IPS DF 4.7 (cell line): ENCODE data around the gene PCBP1.
"Not testable (repeated sequence)": the region's sequence is repeated elsewhere in the genome, so short reads cannot be mapped to it uniquely, and the experiment has no call there.

Source experiments
- DNase-seq: peaks from one replicate; pipeline ENCODE4 v3.0.0-alpha.2; 2013; ENCODE audit warnings: low spot score; ENCODE audit errors: extremely low read depth

Gene PCBP1

GRCh38 chr2:70086838-70087701, at the start of gene PCBP1:
Gene PCBP1, plus strand, starts transcription at chr2:70087477. Its CDS starts 267 bp downstream, at chr2:70087744.
- no peak for DNase-seq

- no peak for DNase-seq
Measured at GRCh38 chr2:70039366-70039765, 47.9 kb upstream of the PCBP1 start.

GRCh38 chr2:70041663-70042062, 45.6 kb upstream of the PCBP1 start:
- no peak for DNase-seq

GRCh38 chr2:70042246-70042645, 45.0 kb upstream of the PCBP1 start:
- no peak for DNase-seq

GRCh38 chr2:70043252-70043875, 43.9 kb upstream of the PCBP1 start:
- no peak for DNase-seq

- no peak for DNase-seq
Measured at GRCh38 chr2:70044290-70045040, 42.8 kb upstream of the PCBP1 start.

- DNase-seq = no peak
Measured at GRCh38 chr2:70045405-70045804, 41.9 kb upstream of the PCBP1 start.

- DNase-seq = no peak
Measured at GRCh38 chr2:70045932-70046331, 41.3 kb upstream of the PCBP1 start.

- DNase-seq = no peak
Measured at GRCh38 chr2:70046534-70046933, 40.7 kb upstream of the PCBP1 start.

GRCh38 chr2:70047451-70047850, 39.8 kb upstream of the PCBP1 start:
- no peak for DNase-seq

- no peak for DNase-seq
Measured at GRCh38 chr2:70049255-70049654, 38.0 kb upstream of the PCBP1 start.

GRCh38 chr2:70050631-70051425, 36.4 kb upstream of the PCBP1 start:
- DNase-seq = no peak

GRCh38 chr2:70055259-70055658, 32.0 kb upstream of the PCBP1 start:
- DNase-seq = not testable (repeated sequence)

- DNase-seq = no peak
Measured at GRCh38 chr2:70061317-70061716, 26.0 kb upstream of the PCBP1 start.

- DNase-seq = no peak
Measured at GRCh38 chr2:70062270-70062669, 25.0 kb upstream of the PCBP1 start.

- DNase-seq = no peak
Measured at GRCh38 chr2:70068119-70068518, 19.2 kb upstream of the PCBP1 start.

GRCh38 chr2:70069049-70069448, 18.2 kb upstream of the PCBP1 start:
- no peak for DNase-seq

GRCh38 chr2:70070542-70071268, 16.6 kb upstream of the PCBP1 start:
- DNase-seq = no peak

GRCh38 chr2:70073493-70073892, 13.8 kb upstream of the PCBP1 start:
- DNase-seq = no peak

GRCh38 chr2:70078384-70078783, 8.9 kb upstream of the PCBP1 start:
- no peak for DNase-seq
